Activated CD4-positive, alpha-beta T cell treated with anti-CD3 and anti-CD28 coated beads for 48 hours (primary cell): ENCODE measurements around the gene TTC39A.

Experiments
- DNase-seq: peaks from one replicate; pipeline ENCODE4 v3.0.0-alpha.2; 2020

TTC39A gene

DNA sequence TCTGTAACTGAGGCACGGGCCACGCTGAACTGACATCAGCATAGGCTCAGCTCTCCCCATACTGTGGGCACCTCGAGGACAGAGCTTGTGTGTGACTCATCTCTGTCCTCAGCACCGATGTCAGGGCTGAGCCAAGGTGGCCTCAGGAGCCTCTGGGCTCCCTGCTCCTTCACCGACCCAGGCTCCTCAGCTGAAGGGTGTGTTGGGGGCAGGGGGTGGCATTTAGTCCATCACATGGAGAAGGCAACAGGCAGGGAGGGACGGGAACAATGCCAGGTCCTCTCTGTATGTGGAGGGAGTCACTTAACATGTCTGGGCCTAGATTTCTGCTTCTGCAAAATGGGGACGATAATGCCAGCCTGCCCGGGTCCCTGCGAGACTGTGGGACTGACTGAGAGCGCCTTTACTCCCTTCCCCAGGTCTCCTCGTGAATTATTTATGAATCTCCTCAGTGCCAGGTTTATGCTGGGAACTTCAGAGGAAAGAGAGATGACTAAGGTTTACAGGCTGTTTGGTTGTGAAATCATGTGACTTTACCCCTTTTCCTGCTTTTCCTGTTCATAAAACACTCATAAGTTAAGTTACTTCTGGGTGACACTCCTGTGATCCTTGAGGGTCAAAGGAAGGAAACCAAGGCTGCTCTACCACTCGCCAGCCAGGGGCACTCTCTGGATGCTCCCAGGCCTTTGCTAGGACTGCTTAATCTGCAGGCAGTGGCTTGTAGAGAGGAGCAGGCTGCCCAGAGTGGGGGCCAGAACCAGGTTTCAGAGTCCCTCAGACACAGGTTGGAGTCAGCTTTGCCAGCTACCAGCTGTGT, 16.2 kb downstream of the TTC39A start:
- DNase-seq, result no peak

- DNase-seq, result no peak
Observed at GRCh38 chr1:51313268-51313852, 17.0 kb downstream of the TTC39A start.

DNA sequence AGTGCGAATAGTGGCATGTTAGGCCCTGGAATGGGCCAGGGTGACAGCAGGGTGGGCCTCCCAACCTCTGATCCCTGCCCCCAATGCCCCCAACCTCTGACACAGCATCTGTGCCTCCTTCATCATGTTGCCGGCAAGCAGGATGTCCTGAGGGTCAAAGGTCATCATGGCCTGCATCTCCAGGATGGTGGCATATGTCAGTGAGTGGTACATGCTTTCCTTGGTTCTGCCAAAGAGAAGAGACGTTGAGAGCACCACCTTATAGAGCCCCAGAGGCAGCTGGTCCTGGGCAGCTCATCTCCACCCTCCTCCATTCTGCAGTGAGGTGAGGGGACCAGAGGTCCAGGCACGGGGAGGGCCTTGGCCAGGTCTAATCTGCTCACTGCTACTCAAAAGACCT, 17.6 kb downstream of the TTC39A start:
- no peak for DNase-seq

DNA sequence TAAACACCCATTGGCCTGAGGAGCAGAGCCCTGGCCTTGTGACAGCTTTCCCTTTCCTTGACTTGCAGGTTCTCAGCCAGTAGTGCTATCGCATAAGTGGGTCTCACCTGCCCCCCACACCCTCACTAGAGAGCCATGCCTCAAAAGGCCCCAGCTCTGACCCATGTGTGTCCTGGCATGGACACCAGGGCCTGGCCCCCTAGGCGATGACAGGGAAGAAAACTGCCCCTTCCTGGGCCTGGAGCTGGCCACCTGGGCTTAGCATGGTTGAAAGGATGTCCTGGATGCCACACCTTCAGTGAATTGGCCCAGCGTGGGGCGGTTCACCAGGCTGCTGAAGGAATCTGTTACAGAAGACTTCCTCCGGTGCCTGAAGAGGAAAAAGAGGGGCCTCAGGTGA, 18.5 kb downstream of the TTC39A start:
- DNase-seq, result no peak

GRCh38 chr1:51310871-51311613, 19.3 kb downstream of the TTC39A start:
- DNase-seq, result no peak

DNA sequence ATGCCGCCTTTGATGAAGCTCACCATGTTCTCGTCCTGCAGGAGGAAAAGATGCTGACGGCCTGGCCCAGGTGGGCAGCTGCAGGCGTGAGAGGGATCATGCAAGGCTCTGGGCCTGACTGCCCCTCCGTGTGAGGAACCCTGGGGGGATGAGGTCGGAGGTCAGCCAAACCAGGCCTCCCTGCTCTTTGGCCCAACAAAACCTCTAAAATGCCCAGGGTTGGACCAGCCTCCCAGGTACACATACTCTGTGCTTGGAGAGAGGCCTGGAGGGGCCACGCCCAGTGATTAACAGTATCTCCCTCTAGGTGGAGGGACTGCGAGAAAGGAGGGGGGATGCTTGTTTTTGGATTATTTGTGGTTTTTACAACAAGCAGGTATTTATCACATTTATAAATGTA, 21.1 kb downstream of the TTC39A start:
- DNase-seq, result no peak

DNA sequence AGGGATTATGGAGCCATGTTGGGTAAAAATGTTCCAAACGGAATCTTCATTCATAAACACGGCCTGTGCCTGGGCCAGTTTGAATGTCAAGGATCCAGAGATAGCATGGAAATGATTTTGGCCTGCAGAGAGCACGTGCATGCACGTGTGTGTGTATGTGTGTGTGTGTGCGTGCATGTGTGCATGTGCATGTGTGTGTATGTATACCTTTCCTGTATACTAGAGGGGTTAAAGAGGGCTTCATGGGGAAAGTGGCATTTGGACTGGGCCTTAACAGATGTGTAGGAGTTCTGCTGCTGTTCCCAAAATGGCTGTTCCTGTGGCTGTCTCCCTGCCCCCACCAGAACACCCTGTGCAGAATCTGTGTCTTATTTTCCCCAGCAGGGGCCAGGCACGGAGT, 21.7 kb downstream of the TTC39A start:
- no peak for DNase-seq

DNA sequence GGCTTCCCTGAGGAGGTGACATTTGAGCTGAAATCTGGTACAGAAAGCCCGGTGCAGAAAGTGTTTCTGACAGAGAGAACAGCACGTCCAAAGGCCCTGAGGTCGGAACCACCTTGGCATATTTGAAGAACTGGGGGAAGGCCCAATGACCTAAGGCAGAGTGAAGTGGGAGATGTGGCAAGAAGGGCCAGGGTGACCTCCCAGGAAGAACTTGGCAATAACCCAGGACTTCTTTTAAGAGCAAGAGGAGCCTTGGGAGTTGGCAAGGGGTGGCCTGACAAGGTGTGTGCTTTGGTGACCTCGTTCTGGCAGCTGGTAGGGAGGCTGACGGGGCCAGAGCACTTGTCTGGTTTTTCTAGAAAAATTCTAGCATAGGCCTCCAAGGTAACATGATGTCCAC, 23.4 kb downstream of the TTC39A start:
- no peak for DNase-seq

DNA sequence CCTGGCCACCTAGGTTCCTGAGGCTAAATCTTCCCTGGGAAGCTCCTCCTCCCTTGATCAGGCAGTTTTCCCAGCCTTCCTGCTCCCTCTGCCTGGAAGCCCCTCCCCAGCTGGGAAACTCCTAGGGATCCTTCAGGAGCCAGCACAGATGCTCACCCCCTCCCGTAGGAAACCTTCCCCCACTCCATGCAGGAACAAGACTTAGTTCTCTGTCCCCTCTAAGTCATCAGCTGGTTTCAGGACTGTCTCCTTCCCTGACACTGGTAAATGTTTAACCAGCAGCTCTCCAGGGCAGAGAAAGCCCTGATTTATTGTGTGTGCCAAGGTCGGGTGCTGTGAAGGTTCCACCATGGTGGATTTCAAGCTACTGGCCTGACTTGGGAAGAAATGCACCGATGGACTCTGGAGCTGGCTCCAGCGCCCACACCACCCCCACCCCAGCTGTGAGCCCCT, 25.0 kb downstream of the TTC39A start:
- DNase-seq, result no peak

DNA sequence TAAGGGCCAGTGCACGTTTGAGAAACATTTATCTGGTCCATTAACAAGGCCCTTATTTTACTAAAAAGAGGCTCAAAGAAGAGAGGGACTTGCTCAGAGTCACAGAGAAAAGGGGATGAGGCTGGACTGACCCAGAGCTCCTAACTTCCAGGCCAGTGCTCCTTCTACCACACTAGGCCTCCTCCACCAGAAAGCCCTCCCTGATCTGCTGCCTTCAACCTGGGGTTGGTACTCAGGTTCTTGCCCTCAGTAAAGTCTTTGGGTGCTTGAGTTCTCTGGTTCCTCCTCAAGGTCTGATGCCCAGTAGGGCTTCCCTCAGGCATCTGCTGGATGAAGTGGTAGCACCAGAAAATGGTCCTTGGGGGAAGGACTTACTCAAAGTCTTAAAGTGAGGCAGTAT, 26.0 kb downstream of the TTC39A start:
- DNase-seq, result no peak

- DNase-seq, result peak; percentile 43
Observed at GRCh38 chr1:51303751-51304251, 26.6 kb downstream of the TTC39A start.

GRCh38 chr1:51303315-51303714, 27.0 kb downstream of the TTC39A start:
- DNase-seq, result no peak

DNA sequence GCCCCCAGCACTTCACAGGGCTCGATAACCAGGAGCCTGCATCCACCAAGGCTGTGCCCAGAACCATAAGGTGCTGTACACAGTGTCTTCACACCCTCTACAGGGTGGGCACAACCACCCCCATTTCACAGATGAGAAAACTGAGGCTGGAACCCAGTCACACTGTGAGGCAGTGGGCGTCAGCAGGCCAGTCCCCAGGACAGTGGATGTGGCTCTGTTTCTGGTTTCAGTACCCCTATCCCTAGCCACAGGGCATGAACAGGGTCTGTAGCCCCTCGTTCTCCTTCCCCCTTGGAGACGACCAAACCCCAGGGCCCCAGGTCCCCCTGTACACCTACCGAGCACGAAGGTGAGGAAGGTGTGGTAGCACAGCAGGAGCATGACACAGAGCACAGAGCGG, 27.6 kb downstream of the TTC39A start:
- no peak for DNase-seq

- no peak for DNase-seq
Observed at GRCh38 chr1:51302270-51302669, 28.1 kb downstream of the TTC39A start.

GRCh38 chr1:51301844-51302162, 28.6 kb downstream of the TTC39A start:
- no peak for DNase-seq

DNA sequence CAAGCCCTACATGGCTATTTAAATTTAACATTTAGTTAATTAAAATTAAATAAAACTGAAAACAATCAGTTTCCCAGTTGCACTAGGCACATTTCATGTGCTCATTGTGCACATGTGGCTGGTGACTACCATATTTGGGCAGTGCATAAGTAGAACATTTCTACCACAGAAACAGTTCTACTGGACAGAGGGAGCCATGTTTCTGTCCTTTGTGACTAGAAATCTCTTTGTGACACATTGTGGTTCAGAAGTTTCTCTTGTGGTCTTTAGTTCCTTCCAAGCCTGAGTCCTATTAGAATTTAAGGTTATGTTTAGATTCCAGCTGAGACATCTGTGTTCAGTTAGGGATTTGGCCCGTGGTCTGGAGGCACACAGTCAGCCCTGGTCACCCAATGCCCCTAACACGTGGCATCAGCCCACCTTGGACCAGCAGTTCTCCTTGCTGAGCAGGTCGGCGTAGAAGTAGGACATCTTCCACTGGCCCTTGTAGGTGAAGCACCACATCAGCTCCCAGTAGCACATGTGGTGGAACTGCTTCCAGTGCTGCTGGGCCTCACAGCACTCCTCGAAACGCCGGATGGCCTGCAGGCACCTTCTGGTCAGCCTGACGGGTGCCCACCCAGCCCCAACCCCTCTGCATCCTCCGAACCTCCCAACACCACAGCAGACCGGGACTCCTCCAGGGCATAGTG, 29.1 kb downstream of the TTC39A start:
- DNase-seq, result no peak

DNA sequence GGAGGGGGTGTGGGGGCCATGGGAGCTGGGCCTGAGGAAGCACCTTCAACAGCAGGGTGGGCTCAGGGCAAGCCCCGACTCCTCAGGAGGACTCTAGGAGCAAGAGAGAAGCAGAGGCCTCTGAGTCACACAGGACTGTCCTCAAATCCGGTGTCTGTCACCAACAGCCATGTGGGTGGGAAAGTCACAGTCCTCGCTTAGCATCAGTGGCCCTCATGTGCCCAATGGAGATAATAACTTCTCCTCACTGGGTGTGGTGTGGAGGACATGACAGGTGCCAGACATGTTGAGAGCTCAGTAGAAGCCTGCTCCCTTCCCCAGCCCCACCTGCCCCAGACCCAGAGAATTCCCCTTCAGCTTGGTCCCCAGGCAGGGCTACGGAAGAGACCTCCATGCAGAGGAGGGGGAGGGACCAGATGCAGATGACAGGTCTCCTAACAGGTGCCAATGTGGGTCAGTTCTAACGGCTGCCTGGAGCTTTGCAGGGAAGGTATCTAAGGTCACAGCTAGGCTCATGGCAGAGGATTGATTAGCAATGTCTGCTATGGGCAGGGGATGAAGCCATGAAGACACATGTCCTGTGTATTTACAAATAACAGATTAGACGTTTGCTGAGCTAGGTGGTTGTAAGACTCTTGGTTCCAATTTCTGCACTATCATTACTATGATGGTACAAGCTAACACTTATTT, 30.2 kb downstream of the TTC39A start:
- no peak for DNase-seq

DNA sequence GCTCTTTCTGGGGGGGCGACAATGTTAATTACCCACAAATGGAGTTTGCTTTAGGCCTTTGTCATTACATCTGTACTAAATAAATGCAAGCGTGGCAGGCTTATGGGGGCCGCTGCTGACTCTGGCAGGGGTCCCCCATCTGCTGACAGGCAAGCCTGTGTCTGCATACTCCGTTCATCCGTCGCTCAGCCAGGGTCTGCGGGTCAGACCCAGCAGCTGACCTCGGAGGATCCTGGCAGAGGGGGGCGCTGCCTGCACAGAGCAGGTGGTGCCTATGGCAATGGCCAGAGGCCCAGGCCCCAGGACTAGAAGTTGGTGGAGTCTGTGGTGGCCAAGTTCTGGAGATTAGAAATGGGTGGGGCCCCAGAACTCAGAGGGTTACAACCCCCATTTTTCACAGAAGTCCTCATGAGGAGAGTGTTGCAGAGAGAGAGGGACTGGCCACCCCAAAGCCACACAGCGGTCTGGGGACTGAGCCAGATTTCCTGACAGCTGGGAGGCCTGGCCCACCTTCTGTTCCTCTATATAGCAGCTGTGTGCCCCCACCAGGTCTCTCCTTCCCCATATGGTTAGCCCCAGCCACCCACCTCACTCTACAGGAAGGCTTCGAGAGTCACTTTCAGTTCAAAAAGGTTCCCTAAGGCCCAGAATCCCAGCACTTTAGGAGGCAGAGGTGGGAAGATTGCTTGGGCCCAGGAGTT, 31.0 kb downstream of the TTC39A start:
- DNase-seq, result no peak

- DNase-seq, result no peak
Observed at GRCh38 chr1:51298322-51298705, 32.0 kb downstream of the TTC39A start.

DNA sequence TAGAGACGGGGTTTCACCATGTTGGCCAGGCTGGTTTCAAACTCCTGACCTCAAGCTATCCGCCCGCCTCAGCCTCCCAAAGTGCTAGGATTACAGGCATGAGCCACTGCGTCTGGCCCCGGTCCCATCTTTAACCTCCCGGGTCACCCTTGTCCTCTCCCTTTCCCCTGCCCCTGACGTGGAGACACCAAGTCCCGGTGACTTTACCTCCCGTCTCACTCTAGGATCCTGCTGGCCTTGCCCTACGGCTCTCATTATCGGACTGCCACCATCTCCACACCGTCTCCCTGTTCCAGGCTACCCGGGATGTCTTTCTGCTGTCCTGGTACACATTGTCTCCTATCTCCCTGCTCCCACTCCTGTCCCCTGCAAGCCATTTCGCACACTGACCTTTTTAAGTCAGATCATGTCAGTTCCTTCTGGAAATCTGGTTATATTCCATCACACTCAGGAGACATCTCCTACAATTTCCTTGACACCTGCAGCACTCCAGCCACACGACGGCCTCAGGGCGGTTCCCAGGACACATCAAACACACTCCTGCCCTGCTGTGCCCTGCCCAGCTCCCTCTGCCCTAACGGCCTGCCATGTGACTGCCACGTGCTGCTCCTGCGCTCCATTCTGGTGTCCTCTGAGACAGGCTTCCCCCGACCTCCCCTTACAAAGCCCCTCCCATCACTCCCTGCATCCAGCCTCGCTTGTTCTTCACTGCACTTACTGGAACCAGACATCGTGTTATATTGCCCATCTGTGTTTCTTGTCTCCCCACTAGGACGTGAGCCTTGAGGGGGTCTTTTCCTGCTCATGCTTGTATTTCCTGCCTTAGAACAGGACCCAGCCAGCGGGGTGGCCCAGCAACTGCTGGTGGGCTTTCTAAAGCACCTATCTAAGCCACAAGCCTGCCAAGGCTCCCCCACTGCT, 32.7 kb downstream of the TTC39A start:
- no peak for DNase-seq
